GM19372 (cell line): ENCODE measurements around the gene SPATS2.

ENCODE experiments used
- ATAC-seq: cut with Tn5 transposase; IDR thresholded peaks from one replicate; pipeline ENCODE4 v1.9.1; 2021; ENCODE audit warnings: mild to moderate bottlenecking, low read depth, moderate library complexity; ENCODE audit not compliant: unreplicated experiment

SPATS2 gene

GRCh38 chr12:49567302-49567610 is 200.0 kb downstream of the SPATS2 start:
- ATAC-seq: no peak

- peak; percentile 84 for ATAC-seq
These were observed 200.6 kb downstream of the SPATS2 start, which contains the start of gene MCRS1 for GRCh38 chr12:49567611-49568441. MCRS1 (minus strand) TSS chr12:49568142; CDS start chr12:49566731, 1,411 bp downstream.

GRCh38 chr12:49568442-49569162 is 201.3 kb downstream of the SPATS2 start:
- ATAC-seq: peak; percentile 20
